ENCODE results near the gene EID2. TPM values are rescaled to one million over a fixed set of nuclear protein-coding genes. Genes with fewer than 3 reads are reported as not detected.

EID2 gene
- total and polyA plus RNA-seq, 12 donors = 9.0 to 15.9 (median 12.2) TPM

DNA sequence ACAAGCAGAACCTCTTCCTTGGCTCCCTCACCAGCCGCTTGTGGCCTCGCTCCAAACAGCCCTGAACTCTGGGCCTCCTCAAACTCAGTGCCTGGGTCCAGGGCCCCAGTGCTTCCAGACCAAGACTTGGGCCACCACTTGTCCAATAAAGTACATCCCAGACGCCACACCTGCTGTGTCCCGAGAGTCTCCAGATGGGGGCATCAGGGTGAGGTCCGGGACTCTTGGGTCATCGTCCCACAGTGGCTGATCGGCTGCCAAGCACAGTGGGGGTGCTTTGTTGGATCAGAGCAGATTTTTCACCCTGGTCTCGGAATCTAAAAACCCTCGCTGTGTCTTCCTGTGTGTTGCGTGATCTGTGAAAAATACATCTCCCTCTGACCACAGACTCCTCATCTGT is 50.2 kb downstream of the EID2 start:
- TF ChIP-seq, protein P1, sequence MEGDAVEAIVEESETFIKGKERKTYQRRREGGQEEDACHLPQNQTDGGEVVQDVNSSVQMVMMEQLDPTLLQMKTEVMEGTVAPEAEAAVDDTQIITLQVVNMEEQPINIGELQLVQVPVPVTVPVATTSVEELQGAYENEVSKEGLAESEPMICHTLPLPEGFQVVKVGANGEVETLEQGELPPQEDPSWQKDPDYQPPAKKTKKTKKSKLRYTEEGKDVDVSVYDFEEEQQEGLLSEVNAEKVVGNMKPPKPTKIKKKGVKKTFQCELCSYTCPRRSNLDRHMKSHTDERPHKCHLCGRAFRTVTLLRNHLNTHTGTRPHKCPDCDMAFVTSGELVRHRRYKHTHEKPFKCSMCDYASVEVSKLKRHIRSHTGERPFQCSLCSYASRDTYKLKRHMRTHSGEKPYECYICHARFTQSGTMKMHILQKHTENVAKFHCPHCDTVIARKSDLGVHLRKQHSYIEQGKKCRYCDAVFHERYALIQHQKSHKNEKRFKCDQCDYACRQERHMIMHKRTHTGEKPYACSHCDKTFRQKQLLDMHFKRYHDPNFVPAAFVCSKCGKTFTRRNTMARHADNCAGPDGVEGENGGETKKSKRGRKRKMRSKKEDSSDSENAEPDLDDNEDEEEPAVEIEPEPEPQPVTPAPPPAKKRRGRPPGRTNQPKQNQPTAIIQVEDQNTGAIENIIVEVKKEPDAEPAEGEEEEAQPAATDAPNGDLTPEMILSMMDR (IDR thresholded peaks at IDR 0.05) = no peak
- ATAC-seq = no peak
- no peak overlapping the region for H3K4me3 ChIP-seq
- no peaks in the 10 kb centered on the region for H3K4me1 ChIP-seq
- H3K9me3 ChIP-seq = no peaks in the 10 kb centered on the region
- H3K36me3 ChIP-seq = peaks cover 0 to 75% (median 42%) of the 10 kb centered on the region in 9 donors
- H3K27ac ChIP-seq = no peak overlapping the region
- no peaks in the 10 kb centered on the region for H3K27me3 ChIP-seq
- intact Hi-C loops (cut with DNase I) = loop anchor here in 1 of 10 donors (10.0 kb wide), 1 partner anchor 45 kb away; the partner anchor contains the start of gene EID2B
- DNase-seq = no peak
- 78 to 81% methylated on average over 10 of the region's 10 CpGs for WGBS, 2 donors

Other genes with a start within 250 kb of the EID2 start
- gene IFNL1, start 243.8 kb downstream of the EID2 start, total RNA-seq = not detected
- not detected for gene IFNL1, start 243.8 kb downstream of the EID2 start, polyA plus RNA-seq
- under 1 TPM in 9 of 10 donors, not detected in 1; 0.07 to 0.42 (median 0.32) TPM for gene LRFN1, start 219.3 kb downstream of the EID2 start, total RNA-seq
- under 1 TPM; 0.14 to 0.29 TPM for gene LRFN1, start 219.3 kb downstream of the EID2 start, polyA plus RNA-seq
- gene GMFG, start 204.1 kb downstream of the EID2 start, total RNA-seq = 10 to 100 TPM in 5 of 10 donors, 1 to 10 TPM in 5; 6.9 to 64.2 (median 11.1) TPM
- gene GMFG, start 204.1 kb downstream of the EID2 start, polyA plus RNA-seq = 10 to 100 TPM; 26.9 to 39.6 TPM
- 10 to 100 TPM; 35.5 to 60.4 (median 47.2) TPM for gene SAMD4B, start 197.7 kb downstream of the EID2 start, total RNA-seq
- 10 to 100 TPM; 59.2 to 92.8 TPM for gene SAMD4B, start 197.7 kb downstream of the EID2 start, polyA plus RNA-seq
- 10 to 100 TPM; 34.3 to 46.4 (median 38.8) TPM for gene PAF1, start 149.1 kb downstream of the EID2 start, total RNA-seq
- gene PAF1, start 149.1 kb downstream of the EID2 start, polyA plus RNA-seq = 10 to 100 TPM; 24.1 to 48.2 TPM
- gene MED29, start 148.8 kb downstream of the EID2 start, total RNA-seq = 10 to 100 TPM; 22.9 to 32.3 (median 27.1) TPM
- gene MED29, start 148.8 kb downstream of the EID2 start, polyA plus RNA-seq = 10 to 100 TPM; 16.2 to 30.8 TPM
- 100 to 1,000 TPM in 2 of 10 donors, 10 to 100 TPM in 8; 22.8 to 194 (median 48.1) TPM for gene ZFP36, start 133.3 kb downstream of the EID2 start, total RNA-seq
- 10 to 100 TPM; 60.2 to 63.2 TPM for gene ZFP36, start 133.3 kb downstream of the EID2 start, polyA plus RNA-seq
- gene PLEKHG2, start 127.5 kb downstream of the EID2 start, total RNA-seq = 10 to 100 TPM in 9 of 10 donors, 1 to 10 TPM in 1; 8.3 to 23.1 (median 15.1) TPM
- gene PLEKHG2, start 127.5 kb downstream of the EID2 start, polyA plus RNA-seq = 10 to 100 TPM in 1 of 2 donors, 1 to 10 TPM in 1; 6.9 to 22.7 TPM
- gene RPS16, start 104.2 kb downstream of the EID2 start, total RNA-seq = 1,000 to 10,000 TPM in 7 of 10 donors, 100 to 1,000 TPM in 3; 936 to 1,726 (median 1,424) TPM
- gene RPS16, start 104.2 kb downstream of the EID2 start, polyA plus RNA-seq = 1,000 to 10,000 TPM in 1 of 2 donors, 100 to 1,000 TPM in 1; 974 to 3,280 TPM
- 10 to 100 TPM; 65.0 to 96.6 (median 84.3) TPM for gene SUPT5H, start 94.6 kb downstream of the EID2 start, total RNA-seq
- gene SUPT5H, start 94.6 kb downstream of the EID2 start, polyA plus RNA-seq = 100 to 1,000 TPM in 1 of 2 donors, 10 to 100 TPM in 1; 56.2 to 149 TPM
- gene TIMM50, start 59.3 kb downstream of the EID2 start, total RNA-seq = 100 to 1,000 TPM in 1 of 10 donors, 10 to 100 TPM in 9; 67.3 to 111 (median 78.9) TPM
- 100 to 1,000 TPM; 104 to 160 TPM for gene TIMM50, start 59.3 kb downstream of the EID2 start, polyA plus RNA-seq
- not detected for gene DLL3, start 41.2 kb downstream of the EID2 start, total RNA-seq
- not detected for gene DLL3, start 41.2 kb downstream of the EID2 start, polyA plus RNA-seq
- not detected for gene SELENOV, start 25.0 kb downstream of the EID2 start, total RNA-seq
- gene SELENOV, start 25.0 kb downstream of the EID2 start, polyA plus RNA-seq = not detected
- gene EID2B, start 7.3 kb downstream of the EID2 start, total RNA-seq = 1 to 10 TPM; 2.2 to 4.7 (median 3.5) TPM
- gene EID2B, start 7.3 kb downstream of the EID2 start, polyA plus RNA-seq = 1 to 10 TPM; 1.8 to 2.8 TPM
- gene LGALS13, start 62.4 kb upstream of the EID2 start, total RNA-seq = not detected
- not detected for gene LGALS13, start 62.4 kb upstream of the EID2 start, polyA plus RNA-seq
- gene LGALS16, start 115.8 kb upstream of the EID2 start, total RNA-seq = not detected
- gene LGALS16, start 115.8 kb upstream of the EID2 start, polyA plus RNA-seq = not detected
- not detected for gene LGALS14, start 164.3 kb upstream of the EID2 start, total RNA-seq
- gene LGALS14, start 164.3 kb upstream of the EID2 start, polyA plus RNA-seq = not detected
- 1 to 10 TPM in 1 of 10 donors, under 1 TPM in 1, not detected in 8; 0.47 to 8.9 TPM for gene CLC, start 197.9 kb upstream of the EID2 start, total RNA-seq
- gene CLC, start 197.9 kb upstream of the EID2 start, polyA plus RNA-seq = not detected
- gene LEUTX, start 238.7 kb upstream of the EID2 start, total RNA-seq = not detected
- gene LEUTX, start 238.7 kb upstream of the EID2 start, polyA plus RNA-seq = not detected

Measured in heart right ventricle (tissue), 16 donors.